ENCODE measurements around the gene KAZN.

Gene KAZN

DNA sequence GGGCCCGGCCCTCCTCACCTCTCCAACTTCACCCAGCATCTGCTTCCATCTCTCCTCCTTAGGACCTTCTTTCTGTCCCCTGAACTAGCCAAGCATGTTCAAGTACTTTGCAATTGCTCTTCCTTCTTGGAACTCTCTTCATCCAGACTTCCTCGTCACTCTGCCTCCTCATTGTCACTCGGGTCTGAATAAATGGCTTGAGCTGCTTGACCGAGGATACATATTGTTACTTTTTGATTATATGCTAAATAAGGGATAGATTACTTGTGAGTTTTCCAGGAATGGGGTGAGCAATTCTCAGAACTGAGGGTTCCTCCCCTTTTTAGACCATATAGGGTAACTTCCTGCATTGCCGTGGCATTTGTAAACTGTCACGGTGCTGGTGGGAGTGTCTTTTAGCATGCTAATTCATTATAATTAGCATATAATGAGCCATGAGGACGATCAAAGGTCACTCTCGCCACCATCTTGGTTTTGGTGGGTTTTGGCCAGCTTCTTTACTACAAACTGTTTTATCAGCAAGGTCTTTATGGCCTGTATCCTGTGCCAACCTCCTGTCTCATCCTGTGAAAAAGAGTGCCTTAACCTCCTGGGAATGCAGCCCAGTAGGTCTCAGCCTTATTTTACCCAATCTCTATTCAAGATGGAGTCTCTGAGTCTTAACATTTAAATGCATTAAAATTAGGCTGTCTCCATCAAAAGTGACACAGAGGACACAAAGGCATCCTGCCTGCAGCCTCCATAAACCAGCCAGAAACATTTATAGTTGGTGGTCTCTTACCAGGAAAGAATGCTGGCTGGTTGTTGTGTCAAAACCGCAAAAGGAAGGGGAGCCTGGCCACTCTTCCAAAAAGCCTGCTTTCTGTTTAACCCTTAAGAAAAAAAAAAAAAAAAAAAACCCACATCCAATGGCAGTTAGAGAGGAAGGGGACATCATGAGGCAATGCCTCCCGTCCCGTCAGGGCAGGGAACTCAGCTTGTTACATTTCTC, 179.3 kb downstream of the KAZN start:
- no peak for DNase-seq

DNA sequence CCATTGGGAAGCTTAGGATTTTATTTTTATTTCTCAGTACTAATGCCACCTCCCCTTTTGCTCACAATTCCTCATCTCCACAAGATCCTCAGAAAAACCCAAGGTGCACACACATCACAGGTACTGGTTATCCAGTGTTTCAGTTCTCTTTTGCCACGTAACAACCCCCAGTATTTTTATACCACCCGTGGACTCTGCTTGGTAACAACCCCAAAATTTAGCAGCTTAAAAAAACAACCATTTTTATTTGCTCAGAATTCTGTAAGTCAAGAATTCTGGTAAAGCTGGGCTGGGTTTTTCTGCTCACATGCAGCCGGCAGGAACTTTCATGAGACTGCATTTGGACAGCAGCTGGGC, 180.0 kb downstream of the KAZN start:
- no peak for DNase-seq

DNA sequence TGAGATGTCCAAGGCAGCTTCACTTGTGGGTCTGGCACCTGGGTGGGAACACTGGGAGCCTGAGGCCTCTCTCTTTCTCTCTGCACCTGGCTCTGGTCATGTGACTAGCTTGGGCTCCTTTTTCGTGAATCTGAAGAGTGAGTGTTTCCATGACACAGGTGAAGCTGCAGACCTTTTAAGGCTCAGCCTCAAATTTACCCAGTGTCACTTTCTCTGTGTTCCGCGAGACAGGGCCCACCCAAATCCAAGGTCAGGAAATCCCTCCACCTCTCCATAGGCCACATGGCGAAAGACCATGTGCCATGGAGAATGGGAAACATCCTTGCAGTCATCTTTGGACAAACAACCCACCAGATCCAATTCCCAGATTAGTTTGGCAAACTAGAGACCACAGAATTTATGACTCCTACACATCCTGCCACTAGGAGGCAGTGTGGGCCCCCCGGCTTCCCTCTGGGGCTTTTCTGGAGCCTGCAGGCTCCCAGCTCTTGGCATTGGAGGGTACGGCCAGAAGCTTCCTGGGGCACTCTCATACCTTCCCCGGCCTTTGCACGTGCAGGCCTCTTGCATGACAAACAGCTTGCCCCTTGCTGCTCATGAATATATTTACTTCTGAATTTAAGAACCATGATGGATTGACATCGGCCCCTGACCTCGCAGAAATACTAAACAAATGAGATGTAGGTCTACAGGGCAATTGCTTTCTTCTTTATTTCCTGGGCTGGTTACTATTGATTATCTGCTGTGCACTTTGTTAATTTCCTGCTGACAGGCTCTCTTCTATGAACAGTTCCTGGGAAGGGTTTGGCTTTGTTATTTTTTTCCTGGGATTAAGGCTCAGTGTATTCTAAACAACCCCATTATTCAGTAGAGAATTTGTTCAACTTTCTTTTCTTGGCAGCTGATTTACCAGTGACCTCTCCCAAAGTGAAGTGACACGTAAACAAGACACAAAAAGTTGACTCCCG, 180.7 kb downstream of the KAZN start:
- peak in 1 of 6 experiments; percentile 3 for DNase-seq

DNA sequence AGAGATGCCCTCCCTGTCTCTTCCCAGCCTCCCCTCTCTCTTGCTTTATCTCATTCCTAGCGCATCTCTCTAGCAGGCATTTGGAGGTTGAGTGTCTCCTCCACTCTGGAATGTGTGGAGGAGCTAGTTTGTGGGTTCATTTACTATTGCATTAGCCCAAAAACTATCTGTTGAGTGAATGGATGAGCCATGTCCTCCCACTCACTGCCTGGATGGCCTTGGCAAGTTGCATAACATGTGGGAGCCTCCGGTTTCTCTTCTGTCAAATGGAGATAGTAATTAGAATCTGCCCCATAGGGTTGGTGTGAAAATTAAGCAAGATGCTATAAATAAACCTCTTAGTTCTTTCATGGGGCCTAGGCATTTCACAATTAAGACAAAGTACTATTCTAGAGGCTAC, 181.8 kb downstream of the KAZN start:
- no peak for DNase-seq

DNA sequence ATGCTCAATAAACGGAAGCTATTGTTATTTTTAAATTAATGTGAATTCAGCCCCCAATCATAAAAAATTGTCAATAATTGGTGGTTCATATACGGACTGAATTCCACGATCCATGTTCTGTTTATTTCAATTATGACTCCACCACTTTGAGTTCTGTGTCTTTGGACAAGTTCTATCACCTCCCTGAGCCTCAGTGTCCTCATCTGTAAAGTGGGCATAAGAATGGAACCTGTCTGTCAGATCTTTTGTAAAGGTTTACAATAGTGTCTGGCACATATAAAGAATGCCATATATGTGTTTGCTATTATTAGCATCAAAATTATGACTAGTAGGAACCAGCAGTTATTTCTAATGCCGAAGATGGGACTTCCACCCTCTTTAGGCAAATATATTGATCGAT, 183.3 kb downstream of the KAZN start:
- DNase-seq: no peak

DNA sequence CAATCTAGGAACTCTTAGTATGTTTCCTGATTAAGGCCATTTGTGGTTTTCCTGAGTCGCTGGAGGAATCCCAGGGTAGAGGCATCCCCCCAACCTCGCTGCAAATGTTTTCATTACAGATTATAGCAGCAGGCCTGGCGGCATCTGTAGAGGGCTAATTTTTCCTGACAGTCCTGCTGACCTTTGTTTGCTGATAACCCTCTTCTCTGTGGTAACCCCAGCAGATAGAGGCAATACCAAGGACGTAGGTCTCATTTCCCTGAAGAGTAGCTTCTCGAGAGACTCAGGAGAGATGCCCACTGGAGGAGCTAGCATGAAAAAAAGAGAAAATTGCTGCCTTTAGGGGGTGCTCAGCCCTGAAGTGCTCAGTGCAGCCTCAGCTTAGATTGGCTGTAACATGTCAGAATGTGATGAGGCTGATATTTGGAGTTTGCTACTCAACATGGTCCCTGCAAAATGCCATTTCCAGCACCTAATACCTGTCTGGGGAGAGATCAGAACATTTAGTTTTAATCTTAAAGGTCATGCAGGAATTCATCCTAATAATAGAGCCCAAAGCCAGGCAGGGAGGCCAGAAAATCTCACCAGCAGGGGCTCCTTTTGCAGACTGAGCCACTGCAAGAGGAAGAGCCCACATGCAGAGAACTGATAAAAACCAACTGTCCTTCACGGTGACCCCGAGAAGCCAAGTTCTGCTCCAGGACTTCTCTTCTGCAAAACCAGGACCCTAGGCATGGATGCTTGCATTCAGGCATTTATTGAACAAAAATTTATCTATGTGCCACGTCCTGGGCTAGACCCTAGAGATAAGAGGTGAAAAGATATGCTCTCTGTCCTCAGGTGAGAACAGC, 184.5 kb downstream of the KAZN start:
- DNase-seq: no peak

DNA sequence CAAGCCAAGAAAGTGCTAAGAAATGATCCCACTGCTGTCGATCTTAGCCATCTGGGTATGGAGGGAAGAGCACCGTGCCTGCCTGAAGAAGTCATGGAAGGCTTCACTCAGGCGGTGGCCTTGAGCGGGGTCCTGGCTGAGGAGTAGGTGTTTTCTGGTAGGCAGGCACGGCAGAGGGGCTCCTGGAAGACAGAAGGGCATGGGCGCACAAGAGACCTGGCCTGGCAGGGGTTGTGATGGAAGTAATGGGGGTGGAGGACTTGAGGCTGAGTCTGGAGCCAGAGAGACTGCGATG, 185.1 kb downstream of the KAZN start:
- DNase-seq: no peak

DNA sequence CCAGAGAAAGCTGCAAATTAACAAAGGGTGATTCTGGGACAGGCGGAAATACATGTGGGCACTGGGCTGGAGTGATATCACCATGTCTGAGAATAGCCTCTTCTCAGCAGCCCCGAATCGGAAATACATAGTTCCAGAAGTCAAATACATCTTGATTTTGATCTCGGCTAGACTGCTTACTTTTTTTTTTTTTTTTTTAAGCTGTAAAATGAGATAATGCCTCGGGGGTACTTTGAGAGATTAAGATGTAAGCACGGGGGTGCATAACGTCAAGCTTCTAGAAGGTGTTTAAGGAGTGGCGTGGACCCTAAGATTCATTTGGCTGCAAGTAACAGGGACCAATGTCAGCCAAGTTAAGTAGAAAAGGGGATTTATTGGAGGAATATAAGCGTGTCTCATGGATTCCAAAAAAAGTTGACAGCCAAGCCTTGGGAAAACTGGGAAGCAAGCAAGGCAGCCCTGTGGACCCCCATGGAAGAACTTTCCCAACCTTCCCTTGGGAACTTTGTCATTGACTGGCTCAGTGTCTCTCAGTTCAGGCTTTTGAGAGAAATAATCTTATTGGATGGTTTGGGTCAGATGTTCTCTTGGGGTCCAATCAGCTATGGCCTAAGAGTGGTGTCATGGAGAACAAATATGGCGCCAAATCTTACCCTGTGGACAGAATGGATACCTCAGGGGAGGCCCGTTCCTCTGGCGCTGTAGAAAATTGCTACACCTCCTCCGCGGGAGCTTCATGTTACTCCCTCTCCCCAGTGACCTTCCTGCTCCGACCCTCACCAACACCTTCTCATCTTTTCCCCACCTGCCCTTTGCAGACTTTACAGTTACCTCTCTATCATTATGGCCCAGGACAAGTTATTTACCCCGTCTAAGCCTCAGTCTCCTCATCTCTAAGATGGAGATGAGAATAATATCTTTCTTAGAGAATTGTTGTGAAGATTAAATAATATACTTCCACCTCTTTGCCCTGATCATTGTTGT, 186.6 kb downstream of the KAZN start:
- DNase-seq: no peak

DNA sequence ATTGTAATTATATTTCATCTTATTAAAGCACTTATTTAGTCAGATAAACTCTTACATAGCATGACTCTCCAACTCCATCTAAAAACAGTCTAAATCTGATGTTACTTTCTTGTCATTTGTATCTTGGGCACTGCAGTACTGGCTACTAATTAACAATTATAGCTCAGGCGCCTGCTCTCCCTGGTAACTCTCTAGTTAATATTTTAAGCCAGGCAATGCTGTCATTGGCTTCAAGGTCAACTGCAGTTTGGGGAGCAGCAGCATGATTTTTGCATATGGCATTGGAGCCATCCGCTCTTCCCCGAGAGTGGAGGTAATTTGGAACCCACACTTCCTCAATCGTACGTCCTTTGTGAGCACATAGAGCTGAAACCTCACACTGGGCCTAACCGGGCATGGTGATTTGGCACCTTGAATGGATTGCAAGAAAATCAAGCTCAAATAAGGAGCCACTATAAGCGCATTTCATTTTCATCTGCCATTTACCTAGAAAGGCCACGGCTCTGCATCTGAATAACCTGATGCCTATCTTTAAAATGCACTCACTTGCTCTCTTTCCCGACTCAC, 187.7 kb downstream of the KAZN start:
- no peak for DNase-seq

DNA sequence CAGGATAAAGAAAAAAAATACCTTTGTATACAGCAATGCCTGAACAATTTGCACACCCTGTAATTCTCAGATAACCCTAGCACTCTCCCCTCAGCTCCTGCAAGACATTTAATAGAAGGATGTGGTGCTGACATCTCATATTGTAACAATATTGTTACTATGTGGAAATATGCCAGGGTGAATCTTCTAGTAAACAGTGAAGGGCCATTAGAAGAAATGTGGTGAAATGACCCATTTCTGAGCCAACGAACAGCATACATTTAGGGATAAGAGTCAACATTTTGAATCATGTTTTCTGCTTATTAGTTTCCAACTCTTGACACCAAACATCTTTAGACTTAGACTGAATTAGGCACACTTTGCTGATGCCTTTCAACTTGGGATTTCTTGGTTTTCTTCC, 188.2 kb downstream of the KAZN start:
- no peak for DNase-seq

DNA sequence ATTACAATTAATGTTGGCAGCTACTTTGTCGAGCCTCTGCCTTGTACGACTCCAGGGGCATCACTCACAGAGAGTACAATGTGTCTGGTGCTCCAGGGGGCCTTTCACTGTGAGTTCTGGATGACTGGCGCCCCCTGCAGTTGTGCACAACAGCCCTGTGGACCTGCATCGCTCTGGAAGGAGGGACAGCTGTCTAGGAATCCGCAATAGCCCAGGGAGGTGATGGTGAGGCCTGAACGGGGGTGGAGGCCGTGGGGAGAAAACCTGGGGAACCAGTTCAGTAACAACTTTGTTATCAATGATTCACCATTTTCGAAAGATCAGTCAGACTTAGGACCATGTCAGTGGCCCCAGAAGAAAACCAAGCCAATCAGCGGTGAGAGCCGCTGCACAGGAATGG, 189.1 kb downstream of the KAZN start:
- no peak for DNase-seq

DNA sequence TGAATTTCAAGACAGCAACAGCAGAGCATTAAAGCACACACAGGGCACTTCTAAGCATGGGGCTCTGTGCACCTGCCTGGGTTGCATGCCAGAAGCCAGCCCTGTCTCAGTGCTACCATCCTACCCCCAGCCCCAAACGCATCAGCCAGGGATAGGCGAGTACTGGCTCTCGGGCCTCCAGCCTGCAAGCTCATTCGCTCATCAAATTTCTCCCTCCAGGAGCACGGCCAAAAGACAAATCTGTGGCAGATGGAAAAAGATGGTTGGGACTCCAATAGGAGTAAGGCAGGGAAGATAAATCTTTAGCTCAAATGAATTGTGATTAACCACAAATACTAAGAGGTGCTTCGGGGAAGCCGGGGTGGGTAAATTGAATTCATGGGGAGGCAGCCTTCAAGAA, 189.6 kb downstream of the KAZN start:
- no peak for DNase-seq

DNA sequence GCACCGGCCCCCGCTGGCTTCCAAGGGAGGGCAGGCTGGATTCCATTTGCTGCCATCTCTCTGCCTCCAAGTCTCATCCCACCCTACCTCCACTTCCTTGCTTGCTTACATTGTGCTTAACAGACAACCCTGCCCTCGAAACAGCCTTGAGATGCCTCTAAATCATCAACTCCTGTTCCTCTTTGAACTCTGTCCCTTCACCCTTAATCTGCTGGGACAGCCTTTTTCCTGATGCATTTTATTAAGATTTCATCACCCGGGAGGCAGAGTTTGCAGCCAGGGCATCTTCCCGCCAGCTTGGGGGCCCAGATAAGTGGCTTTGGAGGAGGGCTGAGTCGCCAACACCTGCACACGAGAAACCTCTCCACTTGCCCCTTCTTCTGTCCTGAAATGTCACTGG, 192.5 kb downstream of the KAZN start:
- no peak for DNase-seq

DNA sequence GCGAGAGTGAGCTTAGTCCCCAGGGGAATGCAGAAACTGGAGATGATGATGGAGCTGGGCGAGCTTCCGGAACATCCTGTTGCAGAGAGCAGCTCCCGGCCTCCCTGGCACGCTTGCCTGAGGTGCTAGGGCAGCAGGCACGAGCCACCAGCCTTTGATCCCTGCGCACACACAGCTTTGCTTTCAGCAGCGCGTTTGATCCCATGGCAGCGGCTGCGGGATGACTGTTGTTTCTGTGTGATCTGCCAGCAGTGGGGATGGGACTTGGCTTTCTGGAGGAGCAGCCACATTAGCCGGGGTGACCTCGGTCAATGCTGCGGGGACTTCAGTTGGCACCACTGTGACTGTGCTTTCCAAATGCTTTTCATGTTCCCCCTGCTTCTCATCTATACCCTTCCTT, 193.2 kb downstream of the KAZN start:
- DNase-seq: no peak

DNA sequence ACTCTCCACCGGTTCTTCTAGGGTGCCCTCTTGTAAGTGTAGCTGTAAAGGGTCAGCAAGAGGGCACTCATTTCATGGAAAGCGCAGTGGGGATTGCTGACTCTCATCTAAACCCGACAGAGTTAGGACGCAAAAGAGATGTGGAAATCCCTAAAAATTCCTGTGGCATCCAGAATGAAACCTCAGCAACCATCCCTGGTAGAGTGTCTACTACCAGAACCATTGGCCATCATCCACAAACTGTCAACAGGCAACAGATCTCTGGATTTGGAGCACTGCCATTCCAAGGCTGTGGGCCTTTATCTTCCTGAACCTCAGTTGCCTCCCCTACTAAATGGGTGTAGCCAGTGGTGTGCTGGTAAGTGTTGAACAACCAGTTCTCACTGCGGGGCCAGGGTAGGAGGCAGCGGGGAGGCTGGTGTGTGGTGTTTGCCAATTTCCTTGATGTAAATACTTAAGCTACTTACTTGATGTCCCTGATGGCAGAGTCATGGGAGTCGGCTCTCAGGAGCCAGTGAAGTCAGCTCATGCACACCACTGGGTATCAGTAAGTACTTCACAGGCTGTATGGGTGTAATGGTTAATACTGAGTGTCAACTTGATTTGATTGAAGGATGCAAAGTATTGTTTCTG, 195.8 kb downstream of the KAZN start:
- DNase-seq: no peak

DNA sequence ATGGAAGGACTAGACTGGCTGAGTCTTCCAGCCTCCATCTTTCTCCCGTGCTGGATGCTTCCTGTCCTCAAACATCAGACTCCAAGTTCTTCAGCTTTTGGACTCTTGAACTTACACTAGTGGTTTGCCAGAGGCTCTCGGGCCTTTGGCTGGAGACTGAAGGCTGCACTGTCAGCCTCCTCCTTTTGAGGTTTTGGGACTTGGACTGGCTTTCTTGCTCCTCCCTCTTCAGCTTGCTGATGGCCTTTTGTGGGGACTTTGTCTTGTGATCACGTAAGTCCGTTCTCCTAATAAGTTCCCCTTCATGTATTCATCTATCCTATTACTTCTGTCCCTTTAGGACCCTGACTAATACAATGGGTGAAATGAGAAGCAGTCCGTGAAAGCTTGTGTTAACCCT, 196.4 kb downstream of the KAZN start:
- no peak for DNase-seq

DNA sequence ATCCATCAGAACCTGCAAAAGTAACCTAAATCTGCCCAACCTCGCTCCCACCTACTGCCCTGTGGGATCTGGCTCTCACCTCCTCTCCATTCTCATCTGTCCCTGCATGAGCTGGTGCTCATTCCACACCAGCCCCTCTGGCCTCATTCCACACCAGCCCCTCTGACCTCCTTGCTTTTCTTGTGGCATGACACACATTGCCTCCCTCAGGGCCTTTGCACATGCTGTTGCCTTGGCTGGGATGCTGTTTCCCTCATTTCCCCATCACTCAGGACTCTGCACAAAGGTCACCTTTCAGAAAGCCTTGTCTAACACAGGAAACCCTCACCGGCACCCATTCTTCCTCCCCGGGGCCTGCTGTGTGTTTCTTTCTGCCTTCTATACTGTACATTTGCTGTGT, 197.1 kb downstream of the KAZN start:
- DNase-seq: no peak

DNA sequence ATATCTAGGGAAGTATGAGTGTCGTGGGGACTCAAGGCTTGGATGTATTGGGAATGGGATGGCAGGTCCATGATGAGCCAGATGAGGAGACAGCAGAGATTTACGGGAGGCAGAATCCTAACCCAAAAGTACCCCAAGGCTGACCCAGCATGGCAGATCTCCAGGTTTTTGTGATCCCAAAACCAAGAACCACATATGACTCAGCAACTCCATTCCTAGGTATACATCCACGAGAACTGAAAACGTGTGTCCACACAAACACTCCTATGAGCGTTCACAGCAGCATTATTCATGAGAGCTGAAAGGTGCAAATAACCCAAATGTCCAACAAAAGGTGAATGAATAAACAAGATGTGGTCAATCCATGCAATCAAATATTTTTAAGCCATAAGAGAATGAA, 201.5 kb downstream of the KAZN start:
- DNase-seq: no peak

DNA sequence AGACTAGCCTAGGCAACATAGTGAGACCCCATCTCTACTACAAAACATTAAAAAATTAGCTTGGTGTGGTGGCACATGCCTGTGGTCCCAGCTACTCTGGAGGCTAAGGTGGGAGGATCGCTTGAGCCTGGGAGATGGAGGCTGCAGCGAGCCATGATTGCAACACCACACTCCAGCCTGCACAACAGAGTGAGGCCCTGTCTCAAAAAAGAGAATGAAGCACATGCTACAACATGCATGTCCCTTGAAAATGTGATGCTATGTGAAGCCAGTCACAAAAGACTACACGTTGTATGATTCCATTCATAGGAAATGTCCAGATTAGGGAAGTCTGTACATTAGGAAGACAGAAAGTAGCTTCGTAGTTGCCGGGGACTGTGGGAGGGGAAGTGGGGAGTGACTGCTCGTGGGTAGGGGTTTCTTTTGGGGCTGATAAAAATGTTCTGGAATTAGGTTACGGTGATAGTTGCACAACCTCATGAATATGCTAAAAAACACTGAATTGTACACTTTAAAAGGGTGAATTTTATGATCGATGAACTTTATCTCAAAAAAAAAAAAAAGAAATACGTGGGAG, 202.1 kb downstream of the KAZN start:
- DNase-seq: no peak

DNA sequence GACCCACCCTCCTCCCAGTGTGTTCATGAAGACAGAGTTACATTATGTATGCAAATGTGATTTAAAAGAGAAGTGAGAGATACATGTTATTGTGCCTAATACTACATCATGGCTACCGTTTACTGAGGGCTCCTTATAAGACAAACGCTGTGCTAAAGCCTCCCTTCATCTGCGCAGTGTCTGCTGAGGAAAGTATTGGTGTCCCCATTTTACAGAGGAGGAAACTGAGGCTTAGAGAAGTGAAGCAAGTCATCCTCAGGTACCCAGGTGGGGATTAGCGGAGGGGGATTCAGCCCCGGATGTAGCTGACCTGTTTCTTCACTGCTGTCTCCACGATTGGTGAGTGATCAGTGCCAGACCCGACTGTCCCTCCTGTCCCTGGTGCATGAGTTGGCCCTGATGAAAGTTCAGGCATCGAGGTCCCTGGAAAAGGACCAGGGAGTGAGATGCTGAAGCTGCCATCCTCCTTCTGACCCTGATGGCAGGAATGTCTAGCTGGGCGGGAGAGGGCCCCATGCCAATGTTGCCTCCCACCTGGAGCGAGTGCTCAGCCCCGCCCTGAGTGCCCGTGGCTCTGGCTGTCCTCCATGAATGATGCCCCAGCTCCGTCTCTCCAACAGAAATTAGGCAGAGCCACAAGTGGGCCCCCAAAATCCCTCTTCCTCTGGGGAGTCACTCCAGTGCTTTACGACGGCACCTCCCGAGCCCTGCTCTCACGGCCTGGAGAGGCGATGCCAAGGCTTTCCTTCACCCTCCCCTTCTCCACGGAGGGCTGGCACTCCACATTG, 204.7 kb downstream of the KAZN start:
- DNase-seq: no peak

Data from stimulated activated naive CD4-positive, alpha-beta T cell (primary cell).